Neural progenitor cell (in vitro differentiated cells): ENCODE data around the gene TULP1.

Source experiments
- CTCF ChIP-seq: fragments of 200-600 bp; sonication (generic); IDR thresholded peaks from 2 replicates; pipeline ENCODE4 v1.5.1; 2017; ENCODE audit warnings: antibody characterized with exemption, mild to moderate bottlenecking
- EZH2phosphoT487 ChIP-seq: fragments of 200-600 bp; sonication (generic); IDR thresholded peaks from 2 replicates; pipeline ENCODE4 v1.6.1; 2017; ENCODE audit warnings: antibody characterized with exemption

- peak; percentile 95 for TF ChIP-seq CTCF
- no peak for TF ChIP-seq EZH2phosphoT487
Observed at GRCh38 chr6:35522660-35523658, 10.3 kb upstream of the TULP1 start.
